GM06990 (cell line): ENCODE results near the gene IFNA1.
"Not testable (repeated sequence)": the region's sequence is repeated elsewhere in the genome, so short reads cannot be mapped to it uniquely, and the experiment has no call there.

ENCODE experiments used
- DNase-seq: peaks from one replicate; pipeline ENCODE4 v3.0.0-alpha.2; 2011; ENCODE audit not compliant: insufficient read length; ENCODE audit errors: extremely low read depth
- H3K27me3 ChIP-seq: replicated peaks from 2 replicates; pipeline ENCODE4 v1.6.0; 2011; ENCODE audit warnings: low read length; ENCODE audit not compliant: control insufficient read depth, insufficient read depth
- H3K36me3 ChIP-seq: 2 replicates; pipeline ENCODE4 v1.5.1; 2011; ENCODE audit warnings: low read length; ENCODE audit not compliant: control insufficient read depth, insufficient read depth
- H3K4me3 ChIP-seq: replicated peaks from 2 replicates; pipeline ENCODE4 v1.5.1; 2011; ENCODE audit warnings: low read depth, mild to moderate bottlenecking, control low read depth, low read length
- TF ChIP-seq, protein P1 (sequence below): IDR thresholded peaks from 2 replicates; pipeline ENCODE4 v1.5.1; 2011; ENCODE audit warnings: low read length, control low read depth, mild to moderate bottlenecking, inconsistent platforms; ENCODE audit not compliant: insufficient read depth, poor library complexity, severe bottlenecking

Gene IFNA1

DNA sequence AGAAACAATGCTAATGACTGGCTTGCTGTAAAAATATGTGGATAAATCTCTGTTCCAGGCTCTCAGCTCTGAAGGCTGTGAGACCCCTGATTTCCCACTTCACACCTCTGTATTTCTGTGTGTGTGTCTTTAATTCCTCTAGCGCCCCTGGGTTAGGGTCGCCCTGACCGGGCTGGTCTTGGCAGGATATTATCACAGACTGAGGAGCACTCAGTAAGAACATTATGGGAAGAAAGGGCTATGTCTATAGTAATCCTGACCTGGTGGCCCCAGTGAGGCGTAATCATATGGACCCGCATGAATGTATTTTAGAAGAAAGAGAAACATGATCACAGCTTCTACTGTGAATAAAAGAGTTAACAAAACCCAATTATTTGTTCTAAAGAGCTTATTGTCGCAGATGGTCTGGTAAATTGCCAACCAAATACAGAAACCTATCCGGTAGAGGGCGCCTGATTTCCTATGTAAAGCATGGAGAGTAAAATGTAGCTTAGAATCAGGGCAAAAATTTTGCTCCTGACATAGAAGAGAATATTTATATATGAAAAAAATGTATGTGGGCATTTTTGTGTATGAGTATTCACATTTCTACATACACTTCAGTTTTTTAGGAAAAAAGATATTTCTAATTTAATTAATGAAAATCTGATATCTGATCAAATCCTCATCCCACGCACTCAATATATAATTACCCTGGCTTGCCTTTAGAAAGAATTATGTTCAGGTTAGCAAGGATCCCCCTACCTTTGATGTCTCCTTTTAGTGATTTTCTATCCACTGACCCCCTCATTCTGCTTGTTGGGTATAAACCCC lies 5.8 kb upstream of the IFNA1 start:
- Histone ChIP-seq H3K27me3 (no peaks in the 10 kb centered on the region), H3K36me3 (no peaks in the 10 kb centered on the region), H3K4me3 (no peak overlapping the region)
- no peak for DNase-seq
- TF ChIP-seq, protein P1, sequence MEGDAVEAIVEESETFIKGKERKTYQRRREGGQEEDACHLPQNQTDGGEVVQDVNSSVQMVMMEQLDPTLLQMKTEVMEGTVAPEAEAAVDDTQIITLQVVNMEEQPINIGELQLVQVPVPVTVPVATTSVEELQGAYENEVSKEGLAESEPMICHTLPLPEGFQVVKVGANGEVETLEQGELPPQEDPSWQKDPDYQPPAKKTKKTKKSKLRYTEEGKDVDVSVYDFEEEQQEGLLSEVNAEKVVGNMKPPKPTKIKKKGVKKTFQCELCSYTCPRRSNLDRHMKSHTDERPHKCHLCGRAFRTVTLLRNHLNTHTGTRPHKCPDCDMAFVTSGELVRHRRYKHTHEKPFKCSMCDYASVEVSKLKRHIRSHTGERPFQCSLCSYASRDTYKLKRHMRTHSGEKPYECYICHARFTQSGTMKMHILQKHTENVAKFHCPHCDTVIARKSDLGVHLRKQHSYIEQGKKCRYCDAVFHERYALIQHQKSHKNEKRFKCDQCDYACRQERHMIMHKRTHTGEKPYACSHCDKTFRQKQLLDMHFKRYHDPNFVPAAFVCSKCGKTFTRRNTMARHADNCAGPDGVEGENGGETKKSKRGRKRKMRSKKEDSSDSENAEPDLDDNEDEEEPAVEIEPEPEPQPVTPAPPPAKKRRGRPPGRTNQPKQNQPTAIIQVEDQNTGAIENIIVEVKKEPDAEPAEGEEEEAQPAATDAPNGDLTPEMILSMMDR: peak; percentile 70

DNA sequence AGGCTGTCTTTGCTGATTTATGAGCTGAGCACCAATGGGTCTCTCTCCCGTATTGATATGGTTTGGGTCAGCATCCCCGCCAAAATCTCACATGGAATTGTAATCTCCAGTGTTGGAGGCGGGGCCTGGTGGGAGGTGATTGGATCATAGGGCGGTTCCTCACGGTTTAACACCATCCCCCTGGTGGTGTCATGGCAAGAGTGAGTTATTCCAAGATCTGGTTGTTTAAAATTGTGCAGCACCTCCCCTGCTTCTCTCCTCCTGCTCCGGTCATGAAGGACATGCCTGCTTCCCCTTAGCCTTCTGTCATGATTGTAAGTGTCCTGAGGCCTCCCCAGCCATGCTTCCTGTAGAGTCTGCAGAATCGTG lies 5.2 kb upstream of the IFNA1 start:
- H3K27me3 ChIP-seq, H3K36me3 ChIP-seq, H3K4me3 ChIP-seq, DNase-seq: not testable (repeated sequence)

DNA sequence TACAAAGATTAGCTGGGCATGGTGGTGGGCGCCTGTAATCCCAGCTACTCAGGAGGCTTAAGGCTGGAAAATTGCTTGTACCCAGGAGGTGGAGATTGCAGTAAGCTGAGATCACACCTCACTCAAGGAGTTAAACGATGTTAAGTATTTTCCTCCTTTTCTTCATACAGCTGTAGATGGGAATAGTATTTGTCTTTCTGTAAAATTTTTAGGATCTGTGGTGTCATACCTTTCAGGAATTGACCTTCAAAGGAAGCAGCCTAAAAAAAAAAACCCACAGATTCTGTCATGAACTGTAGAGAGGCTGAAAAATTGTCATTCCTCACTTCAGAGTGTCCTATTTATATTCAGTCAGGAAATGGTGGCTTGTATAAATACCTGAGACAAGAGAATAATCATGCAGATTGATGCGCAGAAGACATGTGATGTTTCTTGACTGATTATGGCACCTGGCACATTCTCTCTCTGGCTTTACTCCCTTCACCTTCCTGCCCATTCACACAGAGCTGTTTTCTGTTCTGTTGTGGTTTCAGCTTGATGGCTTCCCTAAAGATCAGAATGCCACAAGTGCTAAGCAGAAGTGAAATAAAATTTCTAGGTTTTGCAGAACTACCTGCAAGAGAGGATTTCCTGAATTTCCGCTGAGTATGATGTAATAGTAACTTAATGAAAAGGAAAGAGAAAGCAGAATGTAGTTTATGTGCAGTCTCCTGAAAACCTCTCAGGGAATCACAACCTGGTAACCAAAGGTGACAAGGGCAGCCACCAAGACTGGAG lies 3.8 kb downstream of the IFNA1 start:
- H3K27me3 ChIP-seq: no peaks in the 10 kb centered on the region; the same call in 1 of the 2 replicates
- DNase-seq: peak; percentile 56

DNA sequence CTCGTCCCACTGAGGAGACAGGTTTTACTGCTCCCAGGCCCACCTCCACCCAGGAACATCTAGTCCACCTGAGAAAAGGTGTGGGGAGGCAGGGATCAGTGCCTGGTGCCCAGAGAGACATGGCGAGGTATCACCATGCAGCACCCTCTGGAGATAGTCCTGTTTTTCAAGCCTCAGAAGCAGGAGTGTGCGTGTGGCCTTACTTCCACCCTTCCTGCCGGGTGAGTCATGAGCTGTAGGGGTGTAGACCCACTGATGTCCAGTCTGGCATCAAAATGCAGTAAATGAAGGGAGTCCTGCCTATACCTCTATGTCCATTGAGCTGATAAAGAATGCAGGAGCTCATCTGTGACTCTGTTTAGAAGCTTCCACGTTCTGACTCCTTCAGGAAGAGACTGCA lies 9.1 kb downstream of the IFNA1 start:
- H3K36me3 ChIP-seq, DNase-seq, H3K27me3 ChIP-seq, H3K4me3 ChIP-seq: not testable (repeated sequence)

More for the DNA sequence above, 3.8 kb downstream of the IFNA1 start:
- Histone ChIP-seq H3K4me3 (no peak overlapping the region), H3K36me3 (no peaks in the 10 kb centered on the region)
- TF ChIP-seq, protein P1: no peak

DNA sequence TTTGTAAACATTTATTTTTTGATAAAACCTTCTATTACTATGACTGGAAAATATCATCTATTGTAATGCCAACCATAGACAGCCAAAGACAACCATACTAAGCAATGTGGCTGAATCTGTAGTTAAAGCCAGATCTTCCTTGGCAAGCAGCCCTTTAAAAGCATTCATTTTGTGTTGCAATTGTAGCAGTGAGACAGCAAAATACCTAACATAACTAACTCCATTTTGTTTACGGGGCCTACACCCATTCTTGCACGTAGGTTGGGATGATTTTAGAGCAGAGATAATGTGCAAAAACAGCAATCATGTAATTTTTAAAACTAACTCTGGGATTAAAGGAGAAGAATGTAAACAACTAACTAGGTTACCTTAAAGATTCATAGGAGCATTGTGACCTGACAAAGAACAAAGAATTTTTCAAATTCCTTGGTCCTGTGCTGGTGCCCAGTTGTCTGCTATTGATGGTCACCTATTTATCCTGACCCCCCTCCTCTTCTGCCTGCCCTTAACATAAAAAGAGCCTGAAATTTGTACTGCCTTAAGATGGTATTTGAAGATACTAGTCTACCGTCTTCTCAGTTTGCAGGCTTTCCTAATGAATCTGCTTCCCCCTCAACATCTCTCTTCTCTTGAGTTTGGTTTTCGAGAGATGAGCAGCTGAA lies 10.6 kb downstream of the IFNA1 start:
- Histone ChIP-seq H3K4me3 (no peak overlapping the region), H3K36me3 (no peaks in the 10 kb centered on the region), H3K27me3 (no peaks in the 10 kb centered on the region; the same call in 1 of the 2 replicates)
- no peak for DNase-seq
- TF ChIP-seq, protein P1: no peak

DNA sequence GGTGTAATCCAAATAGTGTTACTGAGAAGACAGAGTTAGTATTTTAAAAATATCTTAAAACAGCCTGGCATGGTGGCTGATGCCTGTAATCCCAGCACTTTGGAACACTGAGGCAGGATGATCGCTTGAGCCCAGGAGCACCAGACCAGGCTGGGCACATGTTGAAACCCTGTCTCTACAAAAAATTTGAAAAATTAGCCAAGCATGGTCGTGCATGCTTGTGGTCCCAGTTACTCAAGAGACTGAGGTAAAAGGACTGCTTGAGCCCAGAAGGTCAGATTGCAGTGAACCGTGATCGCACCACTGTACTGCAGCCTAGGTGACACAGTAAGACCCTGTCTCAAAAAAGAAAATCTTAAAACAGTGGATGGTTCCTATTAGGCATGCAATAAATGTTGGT lies 12.4 kb downstream of the IFNA1 start:
- Histone ChIP-seq H3K27me3 (no peaks in the 10 kb centered on the region; the same call in 1 of the 2 replicates), H3K36me3 (no peaks in the 10 kb centered on the region), H3K4me3 (no peak overlapping the region)
- TF ChIP-seq, protein P1: no peak
- no peak for DNase-seq
